Breast epithelium (tissue), 3 donors: ENCODE results near the gene KRT79.

ENCODE experiments used
- CTCF ChIP-seq, 3 donors: fragments of 450-650 bp; IDR thresholded peaks; one replicate each; pipeline ENCODE4 v1.5.1; 2016 to 2017; ENCODE audit warnings: antibody characterized with exemption in 3 of 3, mild to moderate bottlenecking in 3 of 3, moderate library complexity in 3 of 3
- POLR2A ChIP-seq: fragments of 450-650 bp; IDR thresholded peaks from one replicate; pipeline ENCODE4 v1.6.1; 2016; ENCODE audit warnings: antibody characterized with exemption, mild to moderate bottlenecking, moderate library complexity
- POLR2AphosphoS5 ChIP-seq, 3 donors: sonication (generic); formaldehyde crosslinking; IDR thresholded peaks; one replicate each; pipeline ENCODE4 v1.6.1; 2017; ENCODE audit warnings: antibody characterized with exemption in 3 of 3

- TF ChIP-seq POLR2AphosphoS5 (IDR thresholded peaks at IDR 0.05) (no peak), CTCF (IDR thresholded peaks at IDR 0.05) (no peak), POLR2A (no peak)
Measured at GRCh38 chr12:52845946-52846345, 11.8 kb upstream of the KRT79 start.
